K562 (cell line): Measurements from ENCODE around the gene CBX2.

Experiments used
- ADNP ChIP-seq: fragments of 200-800 bp; sonication (Bioruptor generic); IDR thresholded peaks from 2 replicates; pipeline ENCODE4 v1.6.1; 2016; ENCODE audit warnings: missing genetic modification characterization, missing compliant biosample characterization
- CTCF ChIP-seq, 3 experiments: IDR thresholded peaks in 2 of 3; conservative IDR thresholded peaks in 1 of 3; 2 replicates each; pipeline ENCODE4 v1.5.1; 2011 to 2012; ENCODE audit warnings: low read length in 3 of 3, mild to moderate bottlenecking in 3 of 3, control low read depth in 2 of 3, improper control_type of control experiment in 1 of 3, inconsistent platforms in 1 of 3, low read depth in 1 of 3, mixed read lengths in 1 of 3, moderate library complexity in 1 of 3; ENCODE audit not compliant: insufficient read depth in 2 of 3
- HDGF ChIP-seq: fragments of 450-650 bp; IDR thresholded peaks from 2 replicates; pipeline ENCODE4 v1.6.1; 2016
- NRF1 ChIP-seq, 2 experiments: fragments of 450-650 bp; IDR thresholded peaks in 1 of 2; conservative IDR thresholded peaks in 1 of 2; 2 replicates each; pipeline ENCODE4 v1.6.1; 2014; ENCODE audit warnings: mild to moderate bottlenecking in 2 of 2
- RAD51 ChIP-seq: fragments of 450-650 bp; IDR thresholded peaks from 2 replicates; pipeline ENCODE4 v1.7.1; 2016; ENCODE audit warnings: low read depth, mild to moderate bottlenecking, borderline replicate concordance
- SP2 ChIP-seq: IDR thresholded peaks from 2 replicates; pipeline ENCODE4 v1.6.1; 2011; ENCODE audit warnings: mild to moderate bottlenecking, low read depth, low read length, moderate library complexity; ENCODE audit not compliant: poor library complexity, severe bottlenecking; ENCODE audit errors: extremely low read depth

GRCh38 chr17:79815836-79816461 is 38.0 kb downstream of the CBX2 start:
- no peak for TF ChIP-seq NRF1 (conservative IDR thresholded peaks at IDR 0.05 in 1 of 2, IDR thresholded peaks at IDR 0.05 in 1 of 2)
- no peak for TF ChIP-seq RAD51
- no peak for TF ChIP-seq SP2
- no peak for TF ChIP-seq ADNP (tag)
- no peak for TF ChIP-seq CTCF (IDR thresholded peaks at IDR 0.05 in 2 of 3, conservative IDR thresholded peaks at IDR 0.05 in 1 of 3; ENCODE audit: insufficient read depth in 2 of 3, low read depth in 1 of 3, low read length in 3 of 3)
- no peak for TF ChIP-seq HDGF
